Fibroblast of skin of scalp (primary cell): ENCODE results near the gene RHBDL2.
"Not testable (repeated sequence)": the region's sequence is repeated elsewhere in the genome, so short reads cannot be mapped to it uniquely, and the experiment has no call there.

Experiments
- DNase-seq: peaks from one replicate; pipeline ENCODE4 v3.0.0-alpha.2; 2013

The RHBDL2 gene

GRCh38 chr1:38932571-38932970 is 9.1 kb downstream of the RHBDL2 start:
- no peak for DNase-seq

- DNase-seq = peak; percentile 40
Measured at GRCh38 chr1:38929476-38929875, 12.2 kb downstream of the RHBDL2 start.

GRCh38 chr1:38929054-38929453 is 12.6 kb downstream of the RHBDL2 start:
- no peak for DNase-seq

- no peak for DNase-seq
Measured at GRCh38 chr1:38926091-38926490, 15.5 kb downstream of the RHBDL2 start.

- DNase-seq = no peak
Measured at GRCh38 chr1:38925391-38925790, 16.2 kb downstream of the RHBDL2 start.

- DNase-seq = no peak
Measured at GRCh38 chr1:38923607-38924006, 18.0 kb downstream of the RHBDL2 start.

GRCh38 chr1:38919130-38919529 is 22.5 kb downstream of the RHBDL2 start:
- DNase-seq = peak; percentile 19

- no peak for DNase-seq
Measured at GRCh38 chr1:38918568-38918967, 23.1 kb downstream of the RHBDL2 start.

GRCh38 chr1:38917772-38918171 is 23.9 kb downstream of the RHBDL2 start:
- no peak for DNase-seq

- no peak for DNase-seq
Measured at GRCh38 chr1:38917337-38917736, 24.3 kb downstream of the RHBDL2 start.

GRCh38 chr1:38915352-38915948 is 26.2 kb downstream of the RHBDL2 start:
- DNase-seq = no peak

- DNase-seq = not testable (repeated sequence)
Measured at GRCh38 chr1:38914908-38915307, 26.7 kb downstream of the RHBDL2 start.

- no peak for DNase-seq
Measured at GRCh38 chr1:38908821-38909220, 32.8 kb downstream of the RHBDL2 start.

GRCh38 chr1:38905985-38906384 is 35.6 kb downstream of the RHBDL2 start:
- no peak for DNase-seq

- DNase-seq = no peak
Measured at GRCh38 chr1:38899560-38899959, 42.1 kb downstream of the RHBDL2 start.

- no peak for DNase-seq
Measured at GRCh38 chr1:38898653-38899230, 42.9 kb downstream of the RHBDL2 start.

- DNase-seq = no peak
Measured at GRCh38 chr1:38896169-38896568, 45.5 kb downstream of the RHBDL2 start.

- no peak for DNase-seq
Measured at GRCh38 chr1:38892976-38893375, 48.7 kb downstream of the RHBDL2 start.

- DNase-seq = no peak
Measured at GRCh38 chr1:38891753-38892152, 49.9 kb downstream of the RHBDL2 start.

- no peak for DNase-seq
Measured at GRCh38 chr1:38889589-38889988, 52.0 kb downstream of the RHBDL2 start.

- DNase-seq = no peak
Measured at GRCh38 chr1:38888423-38889333, 53.0 kb downstream of the RHBDL2 start.

- DNase-seq = no peak
Measured at GRCh38 chr1:38885092-38885491, 56.5 kb downstream of the RHBDL2 start.

- DNase-seq = no peak
Measured at GRCh38 chr1:38881487-38881886, 60.1 kb downstream of the RHBDL2 start, which contains the start of gene GJA9. Gene GJA9, minus strand, starts transcription at chr1:38881587. Its CDS starts 5,489 bp downstream, at chr1:38876098.

GRCh38 chr1:38875811-38876210 is 65.8 kb downstream of the RHBDL2 start:
- no peak for DNase-seq
